Neuronal stem cell (in vitro differentiated cells): Measurements from ENCODE around the gene SLC25A40.
A peak's percentile ranks its signal among the peaks of the same experiment; 100 is the strongest.

Source experiments
- DNase-seq: peaks from one replicate; pipeline ENCODE4 v3.0.0-alpha.2; 2013; ENCODE audit warnings: low spot score
- H2AFZ ChIP-seq: one replicate; pipeline ENCODE4 v1.6.1; 2013; ENCODE audit warnings: mild to moderate bottlenecking, low read length, inconsistent platforms
- H2AK5ac ChIP-seq: 2 replicates; pipeline ENCODE4 v1.6.1; 2013; ENCODE audit warnings: low read depth, mild to moderate bottlenecking, inconsistent platforms, low read length, moderate library complexity, mixed read lengths
- H2BK120ac ChIP-seq: 2 replicates; pipeline ENCODE4 v1.6.1; 2013; ENCODE audit warnings: low read depth, mild to moderate bottlenecking, inconsistent platforms, low read length, moderate library complexity, mixed read lengths
- H2BK12ac ChIP-seq: one replicate; pipeline ENCODE4 v1.6.1; 2013; ENCODE audit warnings: low read length, inconsistent platforms
- H2BK15ac ChIP-seq: 2 replicates; pipeline ENCODE4 v1.6.1; 2013; ENCODE audit warnings: mild to moderate bottlenecking, low read length, inconsistent platforms, mixed read lengths
- H2BK5ac ChIP-seq: one replicate; pipeline ENCODE4 v1.6.1; 2013; ENCODE audit warnings: inconsistent platforms, mild to moderate bottlenecking, low read length, moderate library complexity
- H3K14ac ChIP-seq: one replicate; pipeline ENCODE4 v1.6.1; 2013; ENCODE audit warnings: low read length, inconsistent platforms
- H3K18ac ChIP-seq: 2 replicates; pipeline ENCODE4 v1.6.1; 2013; ENCODE audit warnings: low read length, inconsistent platforms
- H3K23ac ChIP-seq: 2 replicates; pipeline ENCODE4 v1.6.1; 2013; ENCODE audit warnings: low read depth, mild to moderate bottlenecking, mixed read lengths, low read length, inconsistent platforms; ENCODE audit not compliant: poor library complexity
- H3K27ac ChIP-seq: replicated peaks from 3 replicates; pipeline ENCODE4 v1.5.1; 2013; ENCODE audit warnings: low read length, inconsistent platforms
- H3K27me3 ChIP-seq, 3 experiments: 2 replicates each; pipeline ENCODE4 v1.6.1; 2013; ENCODE audit warnings: low read length in 3 of 3, mild to moderate bottlenecking in 2 of 3, inconsistent platforms in 1 of 3, low read depth in 1 of 3, mixed read lengths in 1 of 3, moderate library complexity in 1 of 3; ENCODE audit not compliant: control insufficient read depth in 3 of 3, insufficient read depth in 3 of 3
- H3K36me3 ChIP-seq, 2 donors: replicated peaks in 1 of 2; 2 replicates each; pipeline ENCODE4 v1.6.1; 2013; ENCODE audit warnings: low read length in 2 of 2; ENCODE audit not compliant: control insufficient read depth in 2 of 2, insufficient read depth in 2 of 2
- H3K4ac ChIP-seq: 2 replicates; pipeline ENCODE4 v1.6.1; 2013; ENCODE audit warnings: inconsistent platforms, mild to moderate bottlenecking, low read length, moderate library complexity
- H3K4me1 ChIP-seq, 2 donors: 1 replicate in 1 of 2; 2 replicates in 1 of 2; pipeline ENCODE4 v1.6.1; 2013; ENCODE audit warnings: low read length in 2 of 2, low read depth in 1 of 2; ENCODE audit not compliant: control insufficient read depth in 2 of 2, insufficient read depth in 1 of 2
- H3K4me2 ChIP-seq: one replicate; pipeline ENCODE4 v1.6.1; 2013; ENCODE audit warnings: mild to moderate bottlenecking, low read length, inconsistent platforms; ENCODE audit not compliant: insufficient read depth, poor library complexity, severe bottlenecking
- H3K4me3 ChIP-seq, 2 donors: 2 replicates each; pipeline ENCODE4 v1.5.1; 2013; ENCODE audit warnings: low read length in 2 of 2, mild to moderate bottlenecking in 2 of 2, inconsistent platforms in 1 of 2, moderate library complexity in 1 of 2
- H3K79me1 ChIP-seq: one replicate; pipeline ENCODE4 v1.6.1; 2013; ENCODE audit warnings: low read depth, mild to moderate bottlenecking, inconsistent platforms, low read length, moderate library complexity
- H3K9ac ChIP-seq: one replicate; pipeline ENCODE4 v1.6.1; 2013; ENCODE audit warnings: mild to moderate bottlenecking, low read depth, low read length, inconsistent platforms; ENCODE audit not compliant: poor library complexity
- H3K9me3 ChIP-seq, 2 donors: replicated peaks in 1 of 2; 2 replicates each; pipeline versions ENCODE3 to v1.6.1; 2013; ENCODE audit warnings: low read length in 2 of 2, mild to moderate bottlenecking in 2 of 2, inconsistent platforms in 1 of 2, low read depth in 1 of 2, mixed read lengths in 1 of 2, moderate library complexity in 1 of 2; ENCODE audit not compliant: control insufficient read depth in 2 of 2, insufficient read depth in 1 of 2
- H4K8ac ChIP-seq: one replicate; pipeline ENCODE4 v1.6.1; 2013; ENCODE audit warnings: low read depth, mild to moderate bottlenecking, inconsistent platforms, low read length, moderate library complexity
- H4K91ac ChIP-seq: one replicate; pipeline ENCODE4 v1.6.1; 2013; ENCODE audit warnings: low read length, low read depth, mild to moderate bottlenecking, inconsistent platforms; ENCODE audit not compliant: poor library complexity
- WGBS, 2 donors: extraction: QIAGEN DNeasy Blood & Tissue Kit; methylation state at CpG; one replicate each; pipeline ENCODE4 v1.1.7; 2013; ENCODE audit warnings: missing lambda C conversion rate in 2 of 2, mixed read lengths in 1 of 2; ENCODE audit not compliant: insufficient read length in 2 of 2, insufficient replicate concordance in 1 of 2; ENCODE audit errors: extremely low coverage in 2 of 2; 5-methylcytosine and 5-hydroxymethylcytosine counted together

Gene SLC25A40

DNA sequence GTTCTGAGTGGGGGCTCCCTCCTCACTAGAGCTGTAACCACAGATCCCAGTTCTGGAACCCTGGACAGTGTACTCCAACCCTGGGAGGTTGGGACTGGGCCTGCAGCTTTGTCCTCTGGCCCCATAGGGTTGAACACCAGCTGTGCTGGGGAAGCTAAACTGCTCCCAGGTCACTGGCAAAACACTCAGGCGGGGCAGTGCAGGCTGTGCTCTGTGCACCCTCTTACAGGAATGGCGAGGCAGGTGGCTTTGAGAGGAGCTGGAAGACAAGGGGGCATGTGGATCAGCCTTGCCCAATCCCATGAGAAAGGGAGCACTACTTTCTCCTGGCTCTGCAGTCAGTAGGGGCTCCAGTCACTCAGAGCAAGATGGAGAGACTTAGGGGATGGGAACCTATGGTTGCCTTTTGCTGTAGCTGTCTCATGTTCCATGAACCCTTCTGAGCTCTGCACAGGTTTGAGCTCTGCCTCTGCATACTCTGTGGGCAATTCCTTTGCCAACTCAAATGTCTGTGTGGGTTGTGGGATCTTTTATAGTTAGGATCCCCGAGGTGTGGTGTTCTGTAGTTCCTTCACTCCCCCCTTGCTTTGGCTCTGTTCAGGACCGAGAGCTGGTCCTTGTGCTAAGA lies 90.7 kb downstream of the SLC25A40 start:
- Histone ChIP-seq H3K27me3 (no peaks in the 10 kb centered on the region), H3K14ac (no peak overlapping the region), H2BK15ac (peak overlapping the region; percentile 10), H3K9ac (no peak overlapping the region), H3K9me3 (no peaks in the 10 kb centered on the region), H3K18ac (peak overlapping the region; percentile 9), H2BK12ac (no peak overlapping the region), H4K8ac (no peak overlapping the region), H2BK5ac (no peak overlapping the region), H3K4me1 (no peaks in the 10 kb centered on the region), H3K79me1 (no peaks in the 10 kb centered on the region), H3K4ac (no peak overlapping the region), H2AFZ (peak overlapping the region; percentile 0), H3K36me3 (no peaks in the 10 kb centered on the region), H3K23ac (no peak overlapping the region), H4K91ac (no peak overlapping the region), H3K4me3 (no peak overlapping the region), H3K4me2 (no peak overlapping the region), H2AK5ac (no peak overlapping the region), H3K27ac (no peak overlapping the region), H2BK120ac (no peak overlapping the region)
- DNase-seq: no peak
- no CpG with 5 or more reads among the region's 4 CpGs for WGBS, 2 donors

DNA sequence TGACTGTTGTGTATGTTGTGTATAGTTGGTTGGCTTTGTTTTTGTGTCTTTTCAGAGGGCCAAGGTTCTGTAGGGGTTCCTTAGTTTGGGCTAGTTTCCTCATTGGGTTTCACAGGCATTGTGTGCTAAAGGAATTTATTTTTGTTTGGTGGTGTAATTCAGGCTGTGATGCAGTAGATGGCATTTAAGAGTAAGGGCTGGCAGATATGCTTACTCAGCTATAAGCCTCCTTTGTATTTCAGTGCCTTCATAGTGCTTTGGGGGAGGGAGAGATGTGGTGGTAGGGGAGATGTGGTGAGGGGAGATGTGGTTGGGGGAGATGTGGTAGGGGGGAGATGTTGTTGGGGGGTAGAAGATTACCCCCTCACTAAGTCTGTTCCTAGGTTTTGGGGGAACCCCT lies 91.7 kb downstream of the SLC25A40 start:
- Histone ChIP-seq H3K4me1 (no peaks in the 10 kb centered on the region), H3K27ac (no peak overlapping the region), H3K9me3 (no peaks in the 10 kb centered on the region), H3K79me1 (no peaks in the 10 kb centered on the region), H2AFZ (no peak overlapping the region), H2BK5ac (no peak overlapping the region), H2BK15ac (no peak overlapping the region), H2AK5ac (no peak overlapping the region), H4K91ac (no peak overlapping the region), H3K14ac (no peak overlapping the region), H3K4me2 (no peak overlapping the region), H4K8ac (no peak overlapping the region), H3K27me3 (no peaks in the 10 kb centered on the region), H2BK12ac (no peak overlapping the region), H3K4ac (no peak overlapping the region), H3K36me3 (no peaks in the 10 kb centered on the region), H3K23ac (no peak overlapping the region), H3K9ac (no peak overlapping the region), H2BK120ac (no peak overlapping the region), H3K18ac (no peak overlapping the region), H3K4me3 (no peak overlapping the region)
- DNase-seq: no peak
